Measurements from ENCODE around the gene TSHR. TPM values are rescaled to one million over a fixed set of nuclear protein-coding genes. Genes with fewer than 3 reads are reported as not detected.

The TSHR gene
- total RNA-seq, 1 experiment from 2014 or later = not detected

- no peak for TF ChIP-seq RAD21 (IDR thresholded peaks at IDR 0.05; ENCODE audit: low read depth)
Observed at GRCh38 chr14:81127785-81128184, 172.4 kb downstream of the TSHR start (continued).

- H3K4me1 ChIP-seq (ENCODE audit: control insufficient read depth in 1 of 2, insufficient read depth in 2 of 2, low read length in 2 of 2) = no peaks in the 10 kb centered on the region
- no peaks in the 10 kb centered on the region for H3K36me3 ChIP-seq (ENCODE audit: control insufficient read depth in 1 of 2, insufficient read depth in 2 of 2, low read length in 2 of 2)
- H3K9me3 ChIP-seq (ENCODE audit: control insufficient read depth in 1 of 2, insufficient read depth in 1 of 2, low read depth in 1 of 2, low read length in 2 of 2) = no peaks in the 10 kb centered on the region
- H2AFZ ChIP-seq (ENCODE audit: low read depth, low read length, poor library complexity, severe bottlenecking) = no peak overlapping the region
- RAD21 ChIA-PET (ENCODE audit: low non-redundant PET in 1 of 2, low total read pairs in 2 of 2, uncharacterized antibody in 2 of 2, unreplicated experiment in 2 of 2) = no interaction called here
- POLR2A ChIA-PET = no interaction called here
- DNase-seq (ENCODE audit: low read depth, low spot score) (no peak), ATAC-seq (no peak)
- H4K20me1 ChIP-seq (ENCODE audit: insufficient read depth) = no peaks in the 10 kb centered on the region
- H3K9me2 ChIP-seq (ENCODE audit: insufficient read depth) = no peaks in the 10 kb centered on the region
- H3K4me3 ChIP-seq (replicated peaks in 1 of 2; ENCODE audit: low read depth in 1 of 2, low read length in 2 of 2) = no peak overlapping the region
- no peaks in the 10 kb centered on the region for H3K79me2 ChIP-seq (ENCODE audit: insufficient read depth, low read length)
- intact Hi-C loops (cut with micrococcal nuclease) = no loop called here
- BruUV-seq (replicated peaks) = no TSS peak
- H3K9ac ChIP-seq (ENCODE audit: low read length) = no peak overlapping the region
- H3K4me2 ChIP-seq (ENCODE audit: low read length) = no peak overlapping the region
- CTCF ChIA-PET = no interaction called here
- H3K27ac ChIP-seq (ENCODE audit: low read depth, low read length) = no peak overlapping the region
- H3K27me3 ChIP-seq (ENCODE audit: insufficient read depth, low read length) = no peaks in the 10 kb centered on the region
- no peak for TF ChIP-seq SIN3A (IDR thresholded peaks at IDR 0.05; ENCODE audit: low read depth)
- no peak for TF ChIP-seq TCF7L2 (IDR thresholded peaks at IDR 0.05; ENCODE audit: borderline replicate concordance, extremely low read depth, insufficient read depth, insufficient read length)
- no peak for TF ChIP-seq YY1 (IDR thresholded peaks at IDR 0.05; ENCODE audit: extremely low read depth, insufficient replicate concordance, low read depth, low read length)
- TF ChIP-seq EZH2phosphoT487 (IDR thresholded peaks at IDR 0.05; ENCODE audit: borderline replicate concordance) = no peak
- TF ChIP-seq EGR1 (IDR thresholded peaks at IDR 0.05; ENCODE audit: low read depth) = no peak
- TF ChIP-seq CEBPB (IDR thresholded peaks at IDR 0.05; ENCODE audit: low read depth) = no peak
- TF ChIP-seq POLR2AphosphoS5 (IDR thresholded peaks at IDR 0.05; ENCODE audit: low read depth, low read length) = no peak
Observed at GRCh38 chr14:81129242-81129641, 173.8 kb downstream of the TSHR start.

- Histone ChIP-seq H3K36me3 (ENCODE audit: control insufficient read depth in 1 of 2, insufficient read depth in 2 of 2, low read length in 2 of 2) (no peaks in the 10 kb centered on the region), H3K27me3 (ENCODE audit: insufficient read depth, low read length) (no peaks in the 10 kb centered on the region), H3K4me2 (ENCODE audit: low read length) (no peak overlapping the region), H3K9ac (ENCODE audit: low read length) (no peak overlapping the region), H3K4me3 (replicated peaks in 1 of 2; ENCODE audit: low read depth in 1 of 2, low read length in 2 of 2) (no peak overlapping the region), H2AFZ (ENCODE audit: low read depth, low read length, poor library complexity, severe bottlenecking) (no peak overlapping the region), H3K9me3 (ENCODE audit: control insufficient read depth in 1 of 2, insufficient read depth in 1 of 2, low read depth in 1 of 2, low read length in 2 of 2) (no peaks in the 10 kb centered on the region), H3K79me2 (ENCODE audit: insufficient read depth, low read length) (no peaks in the 10 kb centered on the region), H4K20me1 (ENCODE audit: insufficient read depth) (no peaks in the 10 kb centered on the region), H3K27ac (ENCODE audit: low read depth, low read length) (no peak overlapping the region), H3K4me1 (ENCODE audit: control insufficient read depth in 1 of 2, insufficient read depth in 2 of 2, low read length in 2 of 2) (peaks cover 0 to 4% of the 10 kb centered on the region in 2 experiments; a peak in 2 of 4 replicates), H3K9me2 (ENCODE audit: insufficient read depth) (0 out of 2 replicates have a peak, but pooled peaks cover 3% of the 10 kb centered on the region)
- intact Hi-C loops (cut with micrococcal nuclease) = no loop called here
- no TSS peak for BruUV-seq (replicated peaks)
- no peak for DNase-seq (ENCODE audit: low read depth, low spot score)
- ChIA-PET CTCF (no interaction called here), RAD21 (ENCODE audit: low non-redundant PET in 1 of 2, low total read pairs in 2 of 2, uncharacterized antibody in 2 of 2, unreplicated experiment in 2 of 2) (no interaction called here), POLR2A (no interaction called here)
- no peak for ATAC-seq
- TF ChIP-seq REST (IDR thresholded peaks at IDR 0.05; ENCODE audit: low read depth) (no peak), EZH2phosphoT487 (IDR thresholded peaks at IDR 0.05; ENCODE audit: borderline replicate concordance) (no peak), POLR2AphosphoS5 (IDR thresholded peaks at IDR 0.05; ENCODE audit: low read depth, low read length) (no peak), ATF3 (IDR thresholded peaks at IDR 0.05) (no peak), CBX3 (IDR thresholded peaks at IDR 0.05; ENCODE audit: low read depth) (no peak), EZH2 (IDR thresholded peaks at IDR 0.05) (no peak)
- TF ChIP-seq, protein P1, sequence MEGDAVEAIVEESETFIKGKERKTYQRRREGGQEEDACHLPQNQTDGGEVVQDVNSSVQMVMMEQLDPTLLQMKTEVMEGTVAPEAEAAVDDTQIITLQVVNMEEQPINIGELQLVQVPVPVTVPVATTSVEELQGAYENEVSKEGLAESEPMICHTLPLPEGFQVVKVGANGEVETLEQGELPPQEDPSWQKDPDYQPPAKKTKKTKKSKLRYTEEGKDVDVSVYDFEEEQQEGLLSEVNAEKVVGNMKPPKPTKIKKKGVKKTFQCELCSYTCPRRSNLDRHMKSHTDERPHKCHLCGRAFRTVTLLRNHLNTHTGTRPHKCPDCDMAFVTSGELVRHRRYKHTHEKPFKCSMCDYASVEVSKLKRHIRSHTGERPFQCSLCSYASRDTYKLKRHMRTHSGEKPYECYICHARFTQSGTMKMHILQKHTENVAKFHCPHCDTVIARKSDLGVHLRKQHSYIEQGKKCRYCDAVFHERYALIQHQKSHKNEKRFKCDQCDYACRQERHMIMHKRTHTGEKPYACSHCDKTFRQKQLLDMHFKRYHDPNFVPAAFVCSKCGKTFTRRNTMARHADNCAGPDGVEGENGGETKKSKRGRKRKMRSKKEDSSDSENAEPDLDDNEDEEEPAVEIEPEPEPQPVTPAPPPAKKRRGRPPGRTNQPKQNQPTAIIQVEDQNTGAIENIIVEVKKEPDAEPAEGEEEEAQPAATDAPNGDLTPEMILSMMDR (IDR thresholded peaks at IDR 0.05 in 2 of 3, conservative IDR thresholded peaks at IDR 0.05 in 1 of 3; ENCODE audit: borderline replicate concordance in 1 of 3, insufficient read depth in 1 of 3, low read depth in 2 of 3, low read length in 2 of 3) = no peak
- TF ChIP-seq, protein P2, sequence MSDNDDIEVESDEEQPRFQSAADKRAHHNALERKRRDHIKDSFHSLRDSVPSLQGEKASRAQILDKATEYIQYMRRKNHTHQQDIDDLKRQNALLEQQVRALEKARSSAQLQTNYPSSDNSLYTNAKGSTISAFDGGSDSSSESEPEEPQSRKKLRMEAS (IDR thresholded peaks at IDR 0.05) = no peak
Observed at GRCh38 chr14:81132468-81132867, 177.0 kb downstream of the TSHR start.

Measured in HCT116 (cell line).